Measurements from ENCODE around the gene KRT35.

Gene KRT35

DNA sequence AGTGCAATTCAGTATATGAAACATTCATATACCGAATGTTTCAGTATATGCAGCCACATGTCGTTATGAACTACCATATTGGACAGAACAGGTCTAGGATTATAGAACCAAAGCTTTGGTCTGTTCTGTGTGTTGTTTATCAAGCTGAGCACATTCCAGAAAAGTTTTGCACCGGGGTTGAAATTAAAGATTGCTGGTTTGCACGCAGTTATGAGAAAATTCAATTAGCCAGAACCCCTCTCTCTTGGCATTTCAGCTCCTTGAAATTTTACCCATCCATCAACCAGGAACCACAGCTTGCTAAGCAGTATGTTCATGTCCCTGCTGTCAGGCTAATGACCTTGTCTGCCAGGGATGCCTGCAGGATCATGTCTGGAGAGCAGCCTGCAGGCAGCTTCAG lies 23.3 kb downstream of the KRT35 start:
- Histone ChIP-seq H3K4me1 (ENCODE audit: control insufficient read depth, low read length) (no peaks in the 10 kb centered on the region), H3K79me2 (ENCODE audit: control insufficient read depth, low read length) (no peaks in the 10 kb centered on the region), H3F3A (ENCODE audit: control insufficient read depth, insufficient read depth) (no peaks in the 10 kb centered on the region), H3K4me2 (ENCODE audit: low read length) (no peak overlapping the region), H3K9me2 (replicated peaks; ENCODE audit: control insufficient read depth, low read length) (no peaks in the 10 kb centered on the region), H4K20me1 (ENCODE audit: control insufficient read depth, insufficient read depth, low read depth, low read length) (no peaks in the 10 kb centered on the region), H3K36me3 (ENCODE audit: control insufficient read depth, low read length) (no peaks in the 10 kb centered on the region), H3K27me3 (ENCODE audit: control insufficient read depth, low read length) (peaks cover 5% of the 10 kb centered on the region; the same call in 1 of the 2 replicates), H3K9me3 (ENCODE audit: control insufficient read depth, insufficient read depth, low read length) (no peaks in the 10 kb centered on the region), H3K27ac (ENCODE audit: low read depth, low read length) (no peak overlapping the region), H3K4me3 (ENCODE audit: low read length) (no peak overlapping the region)
- TF ChIP-seq, protein P1, sequence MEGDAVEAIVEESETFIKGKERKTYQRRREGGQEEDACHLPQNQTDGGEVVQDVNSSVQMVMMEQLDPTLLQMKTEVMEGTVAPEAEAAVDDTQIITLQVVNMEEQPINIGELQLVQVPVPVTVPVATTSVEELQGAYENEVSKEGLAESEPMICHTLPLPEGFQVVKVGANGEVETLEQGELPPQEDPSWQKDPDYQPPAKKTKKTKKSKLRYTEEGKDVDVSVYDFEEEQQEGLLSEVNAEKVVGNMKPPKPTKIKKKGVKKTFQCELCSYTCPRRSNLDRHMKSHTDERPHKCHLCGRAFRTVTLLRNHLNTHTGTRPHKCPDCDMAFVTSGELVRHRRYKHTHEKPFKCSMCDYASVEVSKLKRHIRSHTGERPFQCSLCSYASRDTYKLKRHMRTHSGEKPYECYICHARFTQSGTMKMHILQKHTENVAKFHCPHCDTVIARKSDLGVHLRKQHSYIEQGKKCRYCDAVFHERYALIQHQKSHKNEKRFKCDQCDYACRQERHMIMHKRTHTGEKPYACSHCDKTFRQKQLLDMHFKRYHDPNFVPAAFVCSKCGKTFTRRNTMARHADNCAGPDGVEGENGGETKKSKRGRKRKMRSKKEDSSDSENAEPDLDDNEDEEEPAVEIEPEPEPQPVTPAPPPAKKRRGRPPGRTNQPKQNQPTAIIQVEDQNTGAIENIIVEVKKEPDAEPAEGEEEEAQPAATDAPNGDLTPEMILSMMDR (IDR thresholded peaks at IDR 0.05; ENCODE audit: low read depth, low read length, poor library complexity, severe bottlenecking): no peak

DNA sequence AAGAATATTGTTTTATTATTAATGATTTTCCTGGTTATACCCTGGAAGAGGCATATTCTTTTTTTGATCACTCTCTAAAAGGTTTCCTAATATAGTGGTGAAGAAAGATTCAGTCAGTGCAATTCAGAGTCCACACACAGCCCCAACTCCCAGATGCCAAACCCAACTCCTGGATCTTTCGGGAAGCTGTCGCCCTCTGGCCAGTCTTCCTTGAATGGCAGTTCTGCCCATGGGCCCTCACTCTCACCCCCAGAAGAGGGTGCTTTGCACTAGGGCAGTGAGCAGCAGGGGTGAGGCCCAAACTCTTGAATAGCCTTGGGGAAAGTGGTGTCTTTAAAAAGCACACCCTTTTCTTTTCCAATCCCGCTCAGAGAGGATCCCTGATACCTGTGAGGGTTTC lies 24.7 kb downstream of the KRT35 start:
- no peaks in the 10 kb centered on the region for H3F3A ChIP-seq (ENCODE audit: control insufficient read depth, insufficient read depth)
- H3K4me2 ChIP-seq (ENCODE audit: low read length): no peak overlapping the region
- H3K27me3 ChIP-seq (ENCODE audit: control insufficient read depth, low read length): peaks cover 8% of the 10 kb centered on the region

DNA sequence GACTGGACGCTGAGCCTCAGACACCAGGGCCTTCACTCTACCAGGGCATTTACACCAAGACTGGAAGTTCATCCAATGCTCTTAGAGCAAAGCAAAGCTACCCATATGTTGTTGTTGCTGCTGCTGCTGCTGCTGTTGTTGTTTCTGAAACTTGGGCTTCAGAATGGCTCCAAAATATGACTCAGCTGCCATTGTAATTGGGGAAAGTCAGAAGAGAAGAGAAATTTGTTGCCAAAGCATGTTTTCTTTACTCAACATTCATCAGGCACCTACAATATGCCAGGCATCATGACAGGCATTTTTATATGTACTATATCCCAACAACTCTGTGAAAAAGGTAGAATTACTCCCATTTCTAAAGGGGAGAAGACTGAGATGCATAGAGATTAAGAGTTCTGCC lies 25.7 kb downstream of the KRT35 start:
- TF ChIP-seq, protein P1 (IDR thresholded peaks at IDR 0.05; ENCODE audit: low read depth, low read length, poor library complexity, severe bottlenecking): no peak
- TF ChIP-seq EZH2phosphoT487 (IDR thresholded peaks at IDR 0.05; ENCODE audit: borderline replicate concordance, low read length): no peak
- H3K27me3 ChIP-seq (ENCODE audit: control insufficient read depth, low read length): peaks cover 8% of the 10 kb centered on the region

More for the DNA sequence above, 24.7 kb downstream of the KRT35 start:
- H3K4me3 ChIP-seq (ENCODE audit: low read length): no peak overlapping the region
- no peaks in the 10 kb centered on the region for H3K4me1 ChIP-seq (ENCODE audit: control insufficient read depth, low read length)
- H4K20me1 ChIP-seq (ENCODE audit: control insufficient read depth, insufficient read depth, low read depth, low read length): no peaks in the 10 kb centered on the region
- TF ChIP-seq, protein P1 (IDR thresholded peaks at IDR 0.05; ENCODE audit: low read depth, low read length, poor library complexity, severe bottlenecking): no peak
- H3K9me3 ChIP-seq (ENCODE audit: control insufficient read depth, insufficient read depth, low read length): no peaks in the 10 kb centered on the region
- H3K9me2 ChIP-seq (replicated peaks; ENCODE audit: control insufficient read depth, low read length): no peaks in the 10 kb centered on the region
- no peaks in the 10 kb centered on the region for H3K36me3 ChIP-seq (ENCODE audit: control insufficient read depth, low read length)
- no peak overlapping the region for H3K27ac ChIP-seq (ENCODE audit: low read depth, low read length)
- H3K79me2 ChIP-seq (ENCODE audit: control insufficient read depth, low read length): no peaks in the 10 kb centered on the region

DNA sequence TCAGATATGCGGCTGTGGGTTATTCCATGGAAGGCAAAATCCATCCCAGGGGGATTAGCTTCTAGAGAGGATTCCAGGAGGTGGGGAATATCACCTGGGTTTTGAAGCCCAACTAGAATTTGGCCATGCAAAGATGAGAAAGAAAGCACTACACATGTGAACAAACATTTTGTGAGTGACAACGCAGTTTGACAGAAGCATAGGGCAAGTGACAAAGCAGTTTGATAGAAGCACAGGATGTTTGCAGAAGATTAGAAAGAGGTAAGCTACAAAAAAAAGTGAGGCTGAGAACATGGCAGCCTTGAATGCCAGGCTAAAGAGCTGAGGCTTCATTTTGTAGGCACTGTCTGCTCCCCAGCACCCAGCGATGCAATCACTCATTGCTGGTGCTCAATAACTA lies 27.9 kb downstream of the KRT35 start:
- Histone ChIP-seq H3K36me3 (ENCODE audit: control insufficient read depth, low read length) (no peaks in the 10 kb centered on the region), H3K9me2 (replicated peaks; ENCODE audit: control insufficient read depth, low read length) (no peaks in the 10 kb centered on the region), H4K20me1 (ENCODE audit: control insufficient read depth, insufficient read depth, low read depth, low read length) (no peaks in the 10 kb centered on the region), H3F3A (ENCODE audit: control insufficient read depth, insufficient read depth) (no peaks in the 10 kb centered on the region), H3K4me2 (ENCODE audit: low read length) (no peak overlapping the region), H3K9me3 (ENCODE audit: control insufficient read depth, insufficient read depth, low read length) (no peaks in the 10 kb centered on the region), H3K27ac (ENCODE audit: low read depth, low read length) (no peak overlapping the region), H3K4me1 (ENCODE audit: control insufficient read depth, low read length) (no peaks in the 10 kb centered on the region), H3K79me2 (ENCODE audit: control insufficient read depth, low read length) (no peaks in the 10 kb centered on the region), H3K4me3 (ENCODE audit: low read length) (no peak overlapping the region), H3K27me3 (ENCODE audit: control insufficient read depth, low read length) (peaks cover 5% of the 10 kb centered on the region)
- TF ChIP-seq, protein P1 (IDR thresholded peaks at IDR 0.05; ENCODE audit: low read depth, low read length, poor library complexity, severe bottlenecking): no peak
- no peak for TF ChIP-seq EZH2phosphoT487 (IDR thresholded peaks at IDR 0.05; ENCODE audit: borderline replicate concordance, low read length)

More for the DNA sequence above, 25.7 kb downstream of the KRT35 start:
- Histone ChIP-seq H3K36me3 (ENCODE audit: control insufficient read depth, low read length) (no peaks in the 10 kb centered on the region), H3K4me1 (ENCODE audit: control insufficient read depth, low read length) (no peaks in the 10 kb centered on the region), H4K20me1 (ENCODE audit: control insufficient read depth, insufficient read depth, low read depth, low read length) (no peaks in the 10 kb centered on the region), H3F3A (ENCODE audit: control insufficient read depth, insufficient read depth) (no peaks in the 10 kb centered on the region), H3K79me2 (ENCODE audit: control insufficient read depth, low read length) (no peaks in the 10 kb centered on the region), H3K9me3 (ENCODE audit: control insufficient read depth, insufficient read depth, low read length) (no peaks in the 10 kb centered on the region), H3K9me2 (replicated peaks; ENCODE audit: control insufficient read depth, low read length) (no peaks in the 10 kb centered on the region), H3K4me3 (ENCODE audit: low read length) (no peak overlapping the region), H3K4me2 (ENCODE audit: low read length) (no peak overlapping the region), H3K27ac (ENCODE audit: low read depth, low read length) (no peak overlapping the region)

All from DOHH2 (cell line).